ENCODE results near the gene HPGD.

HPGD gene

DNA sequence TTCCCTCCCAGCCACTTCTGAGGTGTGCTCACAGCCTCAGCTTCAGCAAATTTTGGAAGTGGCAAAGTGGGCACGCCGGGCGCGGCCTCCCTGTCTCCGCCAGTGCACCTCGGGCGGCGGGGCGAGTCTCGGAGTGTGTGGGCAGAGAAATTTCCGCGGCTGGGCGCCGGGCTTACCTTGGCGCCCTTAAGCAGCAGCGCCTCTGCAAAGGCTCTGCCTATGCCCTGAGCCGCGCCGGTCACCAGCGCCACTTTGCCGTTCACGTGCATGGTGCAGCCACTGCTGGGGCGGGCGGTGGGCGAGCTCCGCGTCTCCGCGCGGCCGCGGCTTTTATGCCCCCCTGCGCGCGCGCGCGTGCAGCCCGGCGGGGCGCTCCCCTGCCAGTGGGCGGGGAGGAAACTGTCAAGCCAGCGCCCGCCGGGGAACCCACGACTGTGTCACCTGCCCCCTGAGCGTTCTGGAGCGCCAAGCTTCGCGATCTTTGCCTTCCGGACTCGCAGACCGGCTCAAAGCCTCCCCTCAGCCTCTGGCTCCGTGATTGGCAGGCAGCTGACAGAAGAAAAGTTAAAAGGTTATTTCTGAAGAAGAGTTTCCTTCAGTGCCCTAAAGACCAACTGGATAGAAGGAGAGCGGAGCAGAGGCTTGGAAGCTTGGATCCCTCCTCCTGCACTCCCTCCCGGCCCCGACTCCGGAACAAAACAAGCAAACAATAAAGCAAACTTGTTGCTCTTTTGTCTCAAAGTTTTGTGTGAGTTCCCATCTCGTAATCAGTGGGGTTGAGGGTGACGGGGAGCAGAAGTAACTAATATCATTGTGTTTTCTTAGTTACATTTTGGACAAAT, at the start of gene HPGD:
HPGD (minus strand) TSS at position 306 of the 842 bp plus-strand sequence; CDS start at position 269, 37 bp downstream.
- DNase-seq: no peak

DNA sequence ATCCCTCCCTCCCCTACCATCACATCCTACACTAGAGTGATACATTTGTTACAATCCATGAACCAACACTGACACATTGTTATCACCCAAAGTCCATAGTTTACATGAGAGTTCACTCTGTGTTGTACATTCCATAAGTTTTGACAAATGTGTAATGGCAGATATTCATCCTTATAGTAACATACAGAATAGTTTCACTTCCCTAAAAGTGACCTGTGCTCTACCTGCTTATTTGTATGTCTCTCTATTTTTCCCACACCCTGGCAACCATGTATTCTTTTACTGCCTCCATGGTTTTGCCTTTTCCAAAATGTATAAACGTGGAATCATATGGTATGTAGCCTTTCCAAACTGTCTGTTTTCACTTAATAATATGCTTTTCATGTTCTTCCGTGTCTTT, 42.2 kb upstream of the HPGD start:
- DNase-seq: no peak

DNA sequence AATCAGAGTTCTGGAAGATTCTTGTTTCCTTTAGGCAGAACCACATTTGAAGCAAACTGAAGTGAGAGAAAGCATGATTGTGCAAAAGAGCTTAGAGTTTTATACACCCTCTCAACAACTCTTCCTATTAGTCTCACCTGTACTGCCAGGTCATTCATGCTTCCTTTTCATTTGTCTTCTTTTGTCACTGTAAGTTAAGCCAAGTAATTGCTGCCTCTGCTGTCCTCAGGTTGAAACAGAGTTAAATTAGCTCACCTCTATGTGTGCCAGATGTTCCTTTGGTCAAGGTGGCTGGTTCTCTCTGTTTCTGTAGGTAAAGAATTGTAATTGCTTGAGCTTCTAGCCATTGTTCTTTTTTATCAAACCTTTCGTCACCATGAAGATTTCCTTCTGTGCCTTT, 41.1 kb upstream of the HPGD start:
- no peak for DNase-seq

DNA sequence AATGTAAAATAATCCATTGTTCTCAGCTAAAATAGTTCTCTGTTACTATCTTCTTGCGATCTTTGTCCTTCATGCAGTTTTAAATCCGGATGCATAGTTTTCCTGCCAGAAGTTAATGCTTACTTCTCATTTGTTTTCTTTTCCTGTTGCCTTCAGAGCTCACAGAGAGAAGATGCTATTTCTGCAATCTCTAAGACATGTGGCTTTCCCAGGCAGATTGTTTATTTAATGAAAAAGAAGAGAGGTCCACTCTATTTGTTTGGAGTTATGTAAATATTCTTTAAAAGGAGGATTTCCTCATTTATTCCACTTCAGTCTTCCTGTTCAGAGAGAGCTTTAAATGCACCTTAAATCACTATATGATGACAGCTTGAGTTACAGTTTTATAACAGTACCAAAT, 39.3 kb upstream of the HPGD start:
- DNase-seq: no peak

DNA sequence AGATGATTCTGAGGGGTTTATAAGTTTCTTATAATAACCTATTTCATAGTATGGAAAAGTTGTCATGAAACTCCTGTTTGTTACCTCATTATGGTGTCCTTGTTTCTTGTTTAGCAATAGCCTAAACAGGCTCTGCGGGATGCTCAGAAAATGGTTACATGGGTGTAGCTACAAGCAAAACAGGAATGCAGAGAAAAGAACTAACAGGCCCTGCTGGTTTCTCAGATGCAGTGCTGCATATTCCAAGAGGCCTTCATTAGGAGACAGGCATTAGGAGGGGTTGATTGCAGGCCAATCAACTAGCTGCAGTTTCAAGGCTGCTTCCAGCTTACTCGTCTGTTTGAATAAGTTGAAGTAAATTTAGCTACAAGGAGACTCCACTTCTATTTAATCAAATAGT, 37.6 kb upstream of the HPGD start:
- no peak for DNase-seq

DNA sequence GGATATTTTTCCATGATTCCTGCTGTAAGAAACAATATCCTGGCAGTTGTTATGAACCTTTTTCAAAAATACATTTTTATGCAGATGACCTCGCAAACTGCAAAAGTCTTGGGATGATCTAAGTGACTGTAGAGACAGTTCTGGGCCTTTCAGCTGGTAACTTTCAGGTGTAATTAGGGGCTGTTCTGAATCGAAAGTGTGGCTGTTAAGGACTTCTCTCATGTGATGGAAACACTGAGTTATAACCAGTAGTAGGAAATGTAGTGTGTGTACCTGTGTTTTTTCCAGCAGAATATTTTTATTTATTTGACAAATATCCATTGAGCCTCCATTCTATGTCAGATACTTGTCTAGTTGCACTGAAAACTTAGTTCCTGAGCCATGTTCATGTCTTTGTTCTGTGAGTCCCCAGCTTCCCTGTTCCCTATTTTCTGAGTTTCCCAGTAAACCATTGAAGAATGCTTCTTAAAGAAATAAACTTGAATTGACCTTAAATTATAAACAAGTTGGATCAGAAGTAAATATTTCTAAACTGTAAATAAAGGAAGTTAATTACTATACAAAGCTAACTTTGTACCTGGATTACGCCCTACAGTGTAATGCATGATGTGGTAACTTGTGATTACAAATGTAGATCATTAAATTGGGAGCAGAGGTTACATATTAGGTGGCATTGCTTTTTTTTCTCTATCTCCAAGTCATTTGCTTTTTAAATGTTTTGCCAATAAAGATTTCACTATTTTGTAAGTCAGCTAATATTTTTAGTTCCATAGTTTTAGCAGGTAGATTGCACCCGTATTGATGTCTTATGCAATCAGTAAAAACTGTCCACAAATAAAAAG, 33.7 kb upstream of the HPGD start:
- no peak for DNase-seq

DNA sequence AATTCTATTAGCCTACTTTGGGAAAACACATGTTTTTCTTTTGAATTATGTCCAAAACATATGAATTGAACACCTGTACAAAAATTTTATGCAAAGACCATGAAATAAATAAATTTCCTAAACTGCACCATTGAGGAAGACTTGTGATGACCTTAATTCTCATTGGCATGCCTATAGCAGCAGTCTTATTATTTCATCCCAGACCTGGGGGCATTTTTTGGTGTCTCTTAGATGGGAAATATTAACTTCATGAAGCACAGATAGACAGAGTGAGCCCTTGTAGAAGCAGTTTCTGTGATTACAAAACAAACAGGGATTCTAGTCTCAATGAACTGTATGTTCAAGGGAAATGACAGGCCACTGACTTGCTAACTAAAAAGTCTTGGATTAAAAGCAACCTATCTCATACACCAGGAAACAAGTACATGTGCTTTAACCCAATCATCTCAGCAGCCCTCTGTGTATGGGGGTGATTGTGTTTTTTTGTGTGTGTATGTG, 32.0 kb upstream of the HPGD start:
- DNase-seq: no peak

DNA sequence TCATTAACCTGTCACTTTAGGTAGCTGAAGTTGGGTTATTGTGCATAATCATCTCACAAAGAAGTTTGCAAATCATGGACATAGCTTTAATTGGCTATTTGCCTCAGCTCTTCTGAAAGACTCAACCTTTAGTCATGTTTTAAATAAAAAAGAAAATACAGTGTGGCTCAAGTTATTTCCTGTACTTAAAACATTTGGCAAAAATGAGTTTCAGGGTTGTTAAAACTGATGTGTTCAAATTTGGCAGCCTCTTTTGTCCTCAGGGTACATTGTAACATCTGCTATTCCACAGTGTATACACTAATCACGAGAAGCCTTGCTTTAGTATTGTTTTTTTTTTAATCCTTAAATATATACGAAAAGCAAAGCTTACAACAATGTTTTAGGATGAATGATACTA, 31.5 kb upstream of the HPGD start:
- no peak for DNase-seq

DNA sequence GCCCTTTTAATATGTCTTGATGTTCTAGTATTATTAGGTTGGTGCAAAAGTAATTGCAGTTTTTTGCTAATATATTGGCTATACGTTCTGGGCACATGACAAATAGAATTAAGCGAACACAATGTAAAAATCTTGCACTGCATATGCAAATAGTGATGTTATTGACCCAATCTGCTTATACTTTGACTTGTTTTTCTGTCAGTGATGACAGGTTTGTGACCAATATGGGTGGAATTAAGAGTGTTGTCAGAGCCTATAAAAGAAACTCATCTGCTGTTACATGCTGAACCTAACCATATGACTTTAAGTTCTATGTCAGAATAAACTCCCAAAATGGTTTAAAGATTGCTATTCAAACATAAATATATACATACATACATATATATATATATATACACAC, 30.7 kb upstream of the HPGD start:
- DNase-seq: no peak

DNA sequence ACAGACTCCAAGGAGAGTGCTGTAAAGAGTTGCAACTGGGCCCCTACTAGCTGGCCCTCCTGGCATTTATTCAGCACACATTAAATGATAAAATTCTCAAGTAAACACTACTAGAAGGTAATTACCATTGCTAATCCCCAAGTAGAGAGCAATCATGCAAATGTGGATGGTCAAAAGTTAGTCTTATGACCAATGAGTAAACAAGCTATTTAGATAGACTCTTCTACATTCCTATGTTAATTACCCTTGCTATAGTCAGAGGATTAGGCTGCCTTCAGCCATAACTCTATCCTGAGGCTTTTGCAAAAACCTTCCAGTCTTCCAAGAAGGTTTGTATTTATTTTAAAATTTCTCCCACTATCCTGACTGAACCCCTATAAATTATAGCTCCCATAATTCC, 28.3 kb upstream of the HPGD start:
- no peak for DNase-seq

DNA sequence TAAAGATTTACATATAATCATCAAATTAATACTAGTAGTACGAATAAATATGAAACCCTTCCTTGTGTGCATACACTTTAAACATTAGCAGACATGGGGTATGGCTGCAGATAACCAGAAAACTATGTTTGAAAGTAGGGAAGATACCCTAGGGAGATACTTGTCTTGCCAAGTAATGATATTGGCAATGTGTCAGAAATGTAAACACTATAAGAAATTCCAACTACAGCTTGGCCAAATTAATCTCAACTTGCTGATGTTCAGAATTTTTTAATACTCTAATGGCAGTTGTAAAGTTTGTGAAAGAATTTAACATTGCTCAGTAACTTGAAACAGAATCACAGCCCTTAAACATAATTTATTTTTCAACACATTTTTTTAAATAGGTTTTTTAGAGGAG, 27.4 kb upstream of the HPGD start:
- DNase-seq: no peak

DNA sequence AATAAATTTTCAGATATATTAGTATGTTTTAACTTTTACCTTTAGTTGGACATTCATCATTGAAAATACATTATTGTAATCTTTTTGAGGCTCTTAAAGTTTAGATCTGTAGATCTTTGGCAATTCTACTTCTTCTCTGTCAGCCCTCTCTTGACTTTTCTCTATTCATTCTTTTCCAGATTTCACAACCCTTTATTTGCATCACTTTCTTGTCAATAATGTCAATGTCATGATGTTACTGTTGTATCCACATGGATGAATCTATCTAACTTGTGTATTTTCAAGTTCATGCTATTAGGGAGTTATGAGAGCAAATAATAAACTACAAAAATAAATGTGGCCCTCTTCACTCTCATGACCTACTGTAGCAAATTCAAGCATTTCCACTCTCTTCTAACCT, 23.0 kb upstream of the HPGD start:
- no peak for DNase-seq

DNA sequence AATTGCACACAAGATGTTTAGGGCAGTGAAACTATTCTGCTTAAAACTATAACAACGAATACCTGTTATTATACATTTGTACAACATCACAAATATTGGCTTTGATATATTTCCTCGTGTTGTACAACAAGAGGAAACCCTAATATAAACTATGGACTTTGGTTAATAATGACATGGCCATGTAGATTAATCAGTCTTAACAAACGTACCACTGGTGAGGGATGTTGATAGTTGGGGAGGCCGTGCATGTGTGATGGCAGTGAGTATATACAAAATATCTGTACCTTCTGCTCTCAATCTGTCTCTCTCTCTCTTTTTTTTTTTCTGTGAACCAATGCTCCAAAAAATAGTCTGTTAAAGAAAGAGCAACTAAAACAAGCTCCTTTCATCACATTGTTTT, 22.2 kb upstream of the HPGD start:
- no peak for DNase-seq

DNA sequence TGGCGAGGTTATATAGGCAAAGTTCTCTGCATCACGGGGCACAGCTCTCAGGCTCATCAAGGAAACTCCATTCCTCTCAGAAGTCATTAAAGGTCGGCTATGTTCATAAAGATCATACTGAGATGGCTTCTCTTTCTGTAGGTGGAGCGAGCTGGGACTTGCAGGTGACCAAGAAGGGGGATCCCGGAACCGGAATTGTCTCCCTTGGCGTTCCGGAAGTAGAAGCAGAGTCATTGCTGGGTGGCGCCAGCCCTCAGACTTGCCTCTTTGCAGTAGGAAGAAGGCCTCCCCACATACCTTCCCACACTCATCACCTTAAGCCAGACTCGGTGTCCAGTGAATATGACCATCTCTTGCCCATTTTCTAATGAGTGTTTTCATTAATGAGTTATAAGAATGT, 17.9 kb upstream of the HPGD start:
- no peak for DNase-seq

DNA sequence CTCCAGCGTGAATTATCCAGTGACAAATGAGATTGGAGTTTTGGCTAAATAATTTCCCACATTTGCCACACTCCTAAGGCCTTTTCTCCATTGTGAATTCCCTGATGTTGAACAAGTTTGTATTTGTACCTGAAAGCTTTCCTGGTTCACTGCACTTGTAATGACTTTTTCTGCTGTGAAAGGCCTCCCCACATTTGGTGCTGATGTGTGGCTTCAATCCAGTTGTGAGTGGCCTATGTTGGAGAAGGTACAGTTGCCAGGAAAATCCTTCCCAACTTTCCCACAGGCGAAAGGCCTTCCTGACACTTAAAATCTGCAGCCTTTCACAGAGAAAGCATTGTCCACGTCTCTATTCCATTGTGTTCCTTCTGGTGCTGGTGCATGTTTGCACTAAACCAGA, 17.3 kb upstream of the HPGD start:
- no peak for DNase-seq

DNA sequence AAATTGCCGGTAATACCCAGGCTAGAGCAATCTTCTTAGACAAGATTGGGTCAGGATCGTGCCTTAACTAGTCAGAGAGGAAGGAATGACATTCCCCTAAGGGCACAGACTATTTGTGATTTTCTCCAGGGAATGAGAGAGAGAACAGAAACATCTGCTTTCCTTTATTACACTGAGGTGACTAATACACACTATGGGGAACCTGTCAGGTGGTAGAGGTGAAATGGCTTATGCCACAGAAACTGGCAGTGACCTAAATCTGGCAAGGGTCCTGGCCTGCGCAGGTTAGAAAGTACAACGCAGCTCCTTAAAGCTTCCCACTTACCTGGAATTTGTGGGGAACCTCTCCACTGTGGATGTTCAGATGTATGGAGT, 16.6 kb upstream of the HPGD start:
- no peak for DNase-seq

DNA sequence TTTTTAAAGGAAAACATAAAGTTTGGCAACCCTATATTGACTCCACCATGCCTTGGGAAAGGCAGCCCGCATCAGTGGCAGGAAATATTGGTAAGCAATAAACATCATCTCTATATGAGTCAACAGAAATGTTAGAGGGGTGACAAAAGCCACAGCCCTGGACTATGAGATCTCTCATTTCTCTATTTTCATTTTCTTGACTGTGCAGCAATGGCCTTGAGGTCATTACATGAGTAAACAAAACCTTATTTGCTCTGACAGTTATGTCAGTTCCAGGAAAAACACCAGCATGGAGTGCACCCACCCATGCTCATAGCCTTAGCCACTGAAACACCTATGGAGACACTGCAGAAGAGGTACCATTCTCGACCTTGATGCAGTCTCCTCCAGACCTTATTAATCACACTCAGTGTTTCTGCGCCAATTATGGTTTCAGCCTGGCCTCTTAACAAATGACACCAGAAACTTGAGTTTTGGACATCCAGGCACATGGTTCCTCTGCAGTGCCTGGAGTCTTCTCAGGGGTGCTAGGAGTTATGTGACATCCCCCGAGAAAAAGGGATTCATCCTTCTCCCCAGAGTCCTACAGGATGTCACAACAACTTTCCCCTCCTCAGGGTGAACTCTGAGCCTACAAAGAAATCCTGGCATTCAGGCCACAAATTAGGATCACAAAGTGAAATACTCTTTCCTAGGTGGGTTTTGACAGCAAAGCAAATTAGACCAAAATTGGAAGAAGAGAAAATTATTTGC, 16.0 kb upstream of the HPGD start:
- no peak for DNase-seq

DNA sequence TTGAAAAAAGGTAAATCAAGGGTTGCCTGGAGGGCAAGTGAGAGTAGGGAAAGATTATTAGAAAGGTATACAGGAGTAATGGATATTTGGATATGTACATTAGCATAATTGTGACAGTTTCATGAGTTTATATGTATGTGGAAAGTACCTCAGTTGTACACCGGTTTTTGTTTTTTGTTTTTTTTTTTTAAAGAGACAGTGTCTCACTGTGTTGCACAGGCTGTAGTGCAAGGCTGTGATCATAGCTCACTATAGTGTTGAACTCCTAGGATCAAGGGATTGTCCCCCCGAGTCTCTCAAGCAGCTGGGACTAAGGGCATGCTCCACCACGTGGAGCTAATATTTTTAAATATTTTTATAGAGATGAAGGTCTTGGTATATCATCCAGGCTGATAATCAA, 15.3 kb upstream of the HPGD start:
- no peak for DNase-seq

DNA sequence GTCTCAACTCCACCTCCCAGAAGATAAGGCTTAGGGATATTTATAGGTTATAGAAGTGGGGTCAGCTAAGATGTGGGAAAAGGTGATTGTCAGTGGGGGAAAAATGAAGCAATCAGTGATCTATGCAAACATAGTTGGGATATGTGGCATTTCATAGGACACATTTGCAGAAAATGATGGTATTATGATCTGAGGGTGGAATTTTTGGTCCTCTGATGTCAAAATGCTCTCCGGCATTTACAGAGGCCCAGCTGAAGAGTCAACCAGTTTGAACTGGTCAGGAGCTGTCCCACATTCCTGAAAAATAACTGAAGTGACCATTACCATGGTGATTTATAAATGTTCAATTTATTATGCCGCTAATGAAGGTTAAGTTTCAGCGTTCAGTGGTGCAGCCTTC, 12.2 kb upstream of the HPGD start:
- no peak for DNase-seq

DNA sequence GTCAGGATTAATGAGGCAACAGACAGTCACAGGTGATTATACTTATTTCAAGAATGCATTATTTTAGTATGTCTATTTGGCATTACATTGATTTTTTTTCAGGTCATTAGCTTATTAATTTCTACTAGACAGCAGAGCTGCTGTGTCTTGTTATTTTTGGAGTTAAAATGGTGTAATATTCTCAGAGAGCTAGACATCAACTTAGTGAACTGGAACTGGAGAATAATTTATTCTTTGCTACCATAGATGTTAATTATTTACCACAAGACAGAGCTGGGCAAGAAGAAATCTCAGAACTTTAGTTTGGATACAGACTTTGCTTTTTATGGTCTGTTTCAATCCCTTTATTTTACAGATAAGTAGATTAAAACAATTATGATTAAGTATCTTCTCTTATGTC, 10.2 kb upstream of the HPGD start:
- DNase-seq: no peak

DNA sequence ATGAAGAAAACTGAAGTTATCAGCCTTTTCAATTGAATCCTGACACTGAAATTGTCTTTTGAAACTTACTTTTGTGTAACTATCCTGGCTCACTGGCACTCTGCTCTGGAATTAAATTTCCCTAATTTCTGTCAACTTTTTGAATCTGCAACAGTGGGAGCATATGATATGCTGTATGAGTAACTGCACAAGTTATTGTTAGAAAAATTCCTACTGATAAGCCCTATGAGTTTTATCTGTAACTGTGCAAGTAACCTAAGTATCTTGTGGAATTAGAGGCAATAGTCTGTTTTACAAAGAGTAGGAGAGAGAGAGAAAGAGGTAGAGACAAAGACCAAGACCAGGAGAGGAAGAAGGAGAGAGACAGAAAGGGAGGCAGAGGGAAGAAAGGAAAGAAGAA, 9.2 kb upstream of the HPGD start:
- no peak for DNase-seq

DNA sequence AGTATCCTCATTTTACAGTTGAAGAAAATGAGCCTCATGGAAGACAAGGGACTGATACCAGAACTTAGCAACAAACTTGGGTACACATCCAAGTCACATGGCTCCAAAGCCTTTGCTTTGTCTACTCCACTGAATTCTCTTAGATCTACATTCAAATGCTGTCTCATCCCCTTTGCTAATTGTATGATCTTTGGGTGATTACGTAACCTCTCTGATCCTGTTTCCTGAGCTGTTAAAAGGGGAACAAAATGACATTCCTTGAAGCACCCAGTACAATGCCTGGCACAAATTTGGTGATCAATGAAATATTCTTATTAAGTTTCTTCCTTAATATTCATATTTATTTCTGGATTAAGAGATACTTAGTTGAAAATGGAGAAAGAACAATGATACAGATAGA, 5.9 kb upstream of the HPGD start:
- DNase-seq: no peak

DNA sequence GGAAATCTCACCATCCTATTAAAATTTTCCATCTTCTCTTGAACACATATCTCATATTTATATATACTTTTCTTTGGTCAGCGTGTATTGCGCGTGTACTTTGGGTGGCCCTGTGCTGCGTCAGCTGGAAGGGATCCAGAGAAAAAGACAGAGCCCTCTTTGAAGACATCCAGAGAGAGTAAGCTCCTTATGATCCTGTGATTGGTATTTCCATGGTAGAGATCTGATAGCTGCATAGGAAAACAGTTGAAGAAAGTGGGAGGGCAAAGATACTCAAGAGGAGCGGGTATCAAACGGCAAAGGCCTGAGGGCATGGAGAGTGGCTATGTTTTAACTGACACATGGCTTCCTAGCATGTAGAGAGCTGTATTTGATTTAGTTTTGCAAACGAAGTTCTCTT, 4.4 kb upstream of the HPGD start:
- no peak for DNase-seq

DNA sequence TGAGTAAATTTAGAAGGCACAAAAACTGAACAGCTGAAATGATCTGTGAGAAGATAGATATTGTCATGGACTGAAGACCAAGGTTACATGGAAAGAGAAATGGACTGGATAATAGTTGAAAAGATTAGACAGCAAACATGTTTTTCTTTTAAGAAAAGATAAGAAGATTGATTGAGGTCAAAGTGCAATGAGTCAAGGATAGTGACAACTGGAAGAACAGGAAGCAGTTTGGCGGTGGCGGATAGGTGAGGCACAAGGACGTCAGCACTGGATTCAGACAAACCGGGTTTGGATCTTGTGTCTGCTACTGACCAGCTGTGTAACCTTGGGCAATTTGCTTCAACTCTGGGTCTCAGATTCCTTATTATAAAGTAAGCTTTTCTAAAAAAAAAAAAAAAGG, 2.0 kb upstream of the HPGD start:
- no peak for DNase-seq
